ENCODE data around the gene ELP1. TPM values are rescaled to one million over a fixed set of nuclear protein-coding genes. Genes with fewer than 3 reads are reported as not detected.

The ELP1 gene
- total RNA-seq, 4 donors from 2014 or later: 15.2 to 23.3 (median 18.9) TPM

GRCh38 chr9:108838017-108838416 lies 95.9 kb downstream of the ELP1 start:
- no peaks in the 10 kb centered on the region for H3K9me3 ChIP-seq
- H3K27me3 ChIP-seq: no peaks in the 10 kb centered on the region
- no peak overlapping the region for H3K4me3 ChIP-seq
- H3K27ac ChIP-seq: no peak overlapping the region
- no peaks in the 10 kb centered on the region for H3K4me1 ChIP-seq
- H3K36me3 ChIP-seq: no peaks in the 10 kb centered on the region
- TF ChIP-seq CTCF (IDR thresholded peaks at IDR 0.05) (no peak), POLR2A (IDR thresholded peaks at IDR 0.05) (no peak), POLR2AphosphoS5 (IDR thresholded peaks at IDR 0.05) (no peak), EP300 (IDR thresholded peaks at IDR 0.05) (no peak)
- no peak for ATAC-seq
- 76 to 85% methylated on average over 5 to 6 of the region's 6 CpGs for WGBS, 2 donors (ENCODE audit: low coverage in 1 of 2)

GRCh38 chr9:108837530-108837929 lies 96.4 kb downstream of the ELP1 start:
- ATAC-seq: no peak
- TF ChIP-seq CTCF (IDR thresholded peaks at IDR 0.05) (no peak), POLR2AphosphoS5 (IDR thresholded peaks at IDR 0.05) (no peak), POLR2A (IDR thresholded peaks at IDR 0.05) (no peak), EP300 (IDR thresholded peaks at IDR 0.05) (no peak)

GRCh38 chr9:108836781-108837180 lies 97.1 kb downstream of the ELP1 start:
- Histone ChIP-seq H3K27ac (no peak overlapping the region), H3K9me3 (no peaks in the 10 kb centered on the region), H3K4me1 (no peaks in the 10 kb centered on the region), H3K36me3 (no peaks in the 10 kb centered on the region), H3K4me3 (no peak overlapping the region), H3K27me3 (no peaks in the 10 kb centered on the region)
- no peak for ATAC-seq
- 57 to 61% methylated on average over 1 to 4 of the region's 5 CpGs for WGBS, 2 donors (ENCODE audit: low coverage in 1 of 2)
- TF ChIP-seq POLR2AphosphoS5 (IDR thresholded peaks at IDR 0.05): no peak
- no peak for TF ChIP-seq CTCF (IDR thresholded peaks at IDR 0.05)

More at GRCh38 chr9:108837530-108837929, 96.4 kb downstream of the ELP1 start:
- Histone ChIP-seq H3K27ac (no peak overlapping the region), H3K27me3 (no peaks in the 10 kb centered on the region), H3K4me1 (no peaks in the 10 kb centered on the region), H3K9me3 (no peaks in the 10 kb centered on the region), H3K36me3 (no peaks in the 10 kb centered on the region), H3K4me3 (no peak overlapping the region)
- WGBS, 2 donors (ENCODE audit: low coverage in 1 of 2): 71 to 83% methylated on average over 1 to 3 of the region's 4 CpGs

GRCh38 chr9:108836319-108836718 lies 97.6 kb downstream of the ELP1 start:
- Histone ChIP-seq H3K27me3 (no peaks in the 10 kb centered on the region), H3K36me3 (no peaks in the 10 kb centered on the region), H3K9me3 (no peaks in the 10 kb centered on the region), H3K27ac (no peak overlapping the region), H3K4me3 (no peak overlapping the region), H3K4me1 (no peaks in the 10 kb centered on the region)
- TF ChIP-seq CTCF (IDR thresholded peaks at IDR 0.05) (no peak), POLR2A (IDR thresholded peaks at IDR 0.05) (no peak), POLR2AphosphoS5 (IDR thresholded peaks at IDR 0.05) (no peak), EP300 (IDR thresholded peaks at IDR 0.05) (no peak)
- ATAC-seq: no peak
- WGBS, 2 donors (ENCODE audit: low coverage in 1 of 2): 78 to 95% methylated on average over 3 to 8 of the region's 9 CpGs

- TF ChIP-seq EP300 (IDR thresholded peaks at IDR 0.05): no peak
- TF ChIP-seq POLR2A (IDR thresholded peaks at IDR 0.05): no peak
- no peak for TF ChIP-seq CTCF (IDR thresholded peaks at IDR 0.05)
- no peak for TF ChIP-seq POLR2AphosphoS5 (IDR thresholded peaks at IDR 0.05)
- no peaks in the 10 kb centered on the region for H3K4me1 ChIP-seq
- no peak overlapping the region for H3K4me3 ChIP-seq
- WGBS, 2 donors (ENCODE audit: low coverage in 1 of 2): 40 to 75% methylated on average over 1 to 7 of the region's 7 CpGs
- H3K27me3 ChIP-seq: no peaks in the 10 kb centered on the region
- no peak overlapping the region for H3K27ac ChIP-seq
- H3K9me3 ChIP-seq: no peaks in the 10 kb centered on the region
- ATAC-seq: no peak
- no peaks in the 10 kb centered on the region for H3K36me3 ChIP-seq
Measured at GRCh38 chr9:108835831-108836230, 98.1 kb downstream of the ELP1 start.
